B cell (primary cell): ENCODE measurements around the gene CPNE4. TPM values are rescaled to one million over a fixed set of nuclear protein-coding genes. Genes with fewer than 3 reads are reported as not detected.

ENCODE experiments used
- ATAC-seq: fragments of 200-7000 bp; cut with Tn5 transposase; one replicate; pipeline ENCODE4 v1.10.0; 2021; ENCODE audit warnings: low read depth, mild to moderate bottlenecking, moderate number of reproducible peaks, moderate library complexity
- CTCF ChIA-PET: fragments of 350-600 bp; sonication (Branson Sonifier 250); formaldehyde crosslinking; loops from one replicate; lab custom pipeline; 2021; ENCODE audit warnings: antibody characterized with exemption, inconsistent platforms; lab: Charles Lee
- POLR2A ChIA-PET: fragments of 350-600 bp; sonication (Branson Sonifier 250); formaldehyde crosslinking; loops from one replicate; lab custom pipeline; 2021; ENCODE audit warnings: antibody characterized with exemption; lab: Charles Lee
- DNase-seq: peaks from one replicate; pipeline ENCODE4 v3.0.0; 2013
- H2AFZ ChIP-seq: 2 replicates; pipeline ENCODE4 v1.6.1; 2012; ENCODE audit warnings: mild to moderate bottlenecking, low read depth, low read length; ENCODE audit not compliant: insufficient read depth, poor library complexity, severe bottlenecking
- H3K27ac ChIP-seq, 2 donors: 1 replicate in 1 of 2; 2 replicates in 1 of 2; pipeline ENCODE4 v1.5.1; 2012 to 2013; ENCODE audit warnings: low read length in 2 of 2, mild to moderate bottlenecking in 2 of 2, moderate library complexity in 1 of 2
- H3K27me3 ChIP-seq, 4 experiments: fragments of 200-600 bp in 1 of 4; sonication (generic) in 1 of 4; replicated peaks in 1 of 4; 1 replicate in 2 of 4; 2 replicates in 2 of 4; pipeline versions ENCODE4 v1.6.1 to v1.7.0; 2013 to 2016; ENCODE audit warnings: low read length in 3 of 4, mild to moderate bottlenecking in 2 of 4, mixed read lengths in 1 of 4, moderate library complexity in 1 of 4; ENCODE audit not compliant: insufficient read depth in 4 of 4, control insufficient read depth in 3 of 4; ENCODE audit errors: control extremely low read depth in 1 of 4
- H3K36me3 ChIP-seq, 2 experiments: replicated peaks in 1 of 2; 1 replicate in 1 of 2; 2 replicates in 1 of 2; pipeline versions ENCODE4 v1.6.1 to v1.7.1; 2013; ENCODE audit warnings: low read length in 1 of 2; ENCODE audit not compliant: insufficient read depth in 2 of 2, control insufficient read depth in 1 of 2; ENCODE audit errors: control extremely low read depth in 1 of 2, extremely low read depth in 1 of 2
- H3K4me1 ChIP-seq, 2 donors: fragments of 200-600 bp in 1 of 2; sonication (generic) in 1 of 2; 1 replicate in 1 of 2; 2 replicates in 1 of 2; pipeline versions ENCODE4 v1.5.1 to v1.6.1; 2013 to 2017; ENCODE audit warnings: low read length in 2 of 2; ENCODE audit not compliant: control insufficient read depth in 2 of 2, insufficient read depth in 2 of 2
- H3K4me2 ChIP-seq: replicated peaks from 2 replicates; pipeline ENCODE3; 2012; ENCODE audit warnings: mild to moderate bottlenecking, low read depth, low read length; ENCODE audit not compliant: poor library complexity, severe bottlenecking
- H3K4me3 ChIP-seq, 5 experiments: fragments of 200-600 bp in 1 of 5; sonication (generic) in 1 of 5; 1 replicate in 3 of 5; 2 replicates in 2 of 5; pipeline versions ENCODE4 v1.5.1 to v1.7.0; 2011 to 2016; ENCODE audit warnings: low read length in 4 of 5, mild to moderate bottlenecking in 4 of 5, low read depth in 2 of 5, control low read depth in 1 of 5, moderate library complexity in 1 of 5; ENCODE audit not compliant: insufficient read depth in 1 of 5; ENCODE audit errors: control extremely low read depth in 1 of 5, extremely low read depth in 1 of 5
- H3K79me2 ChIP-seq: fragments of 200-600 bp; sonication (generic); one replicate; pipeline ENCODE4 v1.6.0; 2016; ENCODE audit warnings: low read length; ENCODE audit not compliant: control insufficient read depth, insufficient read depth
- H3K9ac ChIP-seq: fragments of 200-600 bp; sonication (generic); 2 replicates; pipeline ENCODE4 v1.6.1; 2017; ENCODE audit warnings: mild to moderate bottlenecking, low read length, moderate library complexity
- H3K9me3 ChIP-seq, 3 donors: one replicate each; pipeline versions ENCODE4 v1.6.1 to v1.7.1; 2013; ENCODE audit warnings: low read length in 2 of 3; ENCODE audit not compliant: control insufficient read depth in 2 of 3, insufficient read depth in 1 of 3; ENCODE audit errors: control extremely low read depth in 1 of 3
- H4K20me1 ChIP-seq: 2 replicates; pipeline ENCODE4 v1.6.0; 2012; ENCODE audit warnings: mild to moderate bottlenecking, low read length; ENCODE audit not compliant: insufficient read depth, control insufficient read depth, poor library complexity, severe bottlenecking
- H3K27ac Mint-ChIP-seq: one replicate; pipeline ENCODE4 v1.8.0; 2021; ENCODE audit warnings: mixed read lengths
- H3K27me3 Mint-ChIP-seq: one replicate; pipeline ENCODE4 v1.8.0; 2021; ENCODE audit warnings: mixed read lengths
- H3K4me1 Mint-ChIP-seq: one replicate; pipeline ENCODE4 v1.8.0; 2021; ENCODE audit warnings: mixed read lengths
- H3K4me3 Mint-ChIP-seq: one replicate; pipeline ENCODE4 v1.8.0; 2021; ENCODE audit warnings: mixed read lengths
- H3K9me3 Mint-ChIP-seq: one replicate; pipeline ENCODE4 v1.8.0; 2022; ENCODE audit warnings: mixed read lengths; ENCODE audit not compliant: insufficient read depth
- CTCF ChIP-seq: fragments of 200-600 bp; IDR thresholded peaks from one replicate; pipeline ENCODE4 v1.8.0; 2022; ENCODE audit warnings: antibody characterized with exemption, mild to moderate bottlenecking
- EZH2 ChIP-seq: IDR thresholded peaks from 2 replicates; pipeline ENCODE4 v1.6.1; 2012; ENCODE audit warnings: borderline replicate concordance, low read depth, mild to moderate bottlenecking, moderate library complexity, low read length; ENCODE audit not compliant: insufficient read depth, poor library complexity, severe bottlenecking
- WGBS: methylation state at CpG from one replicate; pipeline ENCODE4 v1.1.5; 2013; ENCODE audit warnings: missing lambda C conversion rate; ENCODE audit not compliant: insufficient coverage; 5-methylcytosine and 5-hydroxymethylcytosine counted together
- intact Hi-C: fragments of 100-400 bp; cut with micrococcal nuclease; formaldehyde crosslinking; loops from one replicate; pipeline ENCODE4 v1.10.0; 2022
- polyA plus RNA-seq: library from polyadenylated mRNA; depleted of rRNA; stranded (reverse); fragments of >200 nt; gene quantifications from 2 replicates; pipeline ENCODE4 v1.2.3, GENCODE V29; 2012
- total RNA-seq, 2 donors: library from RNA; stranded (reverse); fragments of 120-200 nt in 1 of 2; gene quantifications; 1 replicate in 1 of 2; 2 replicates in 1 of 2; pipeline versions ENCODE4 v1.2.3 to v1.2.4, GENCODE V29; 2013 to 2022

The CPNE4 gene
- total and polyA plus RNA-seq, 2 donors (not counting 1 experiment from before 2014, with no cell fraction given), result not detected

GRCh38 chr3:131716943-131717342, 317.9 kb downstream of the CPNE4 start:
- Histone ChIP-seq H2AFZ (no peak overlapping the region), H3K79me2 (no peaks in the 10 kb centered on the region), H3K4me3 (no peak overlapping the region), H3K36me3 (no peaks in the 10 kb centered on the region), H3K9me3 (no peaks in the 10 kb centered on the region), H3K27me3 (no peaks in the 10 kb centered on the region), H3K27ac (no peak overlapping the region), H4K20me1 (no peaks in the 10 kb centered on the region), H3K9ac (no peak overlapping the region), H3K4me1 (no peaks in the 10 kb centered on the region), H3K4me2 (no peak overlapping the region)
- intact Hi-C loops, result no loop called here
- POLR2A ChIA-PET, result no interaction called here
- Mint-ChIP-seq H3K27ac (no peak overlapping the region), H3K4me3 (no peak overlapping the region), H3K27me3 (no peaks in the 10 kb centered on the region), H3K9me3 (no peaks in the 10 kb centered on the region), H3K4me1 (no peaks in the 10 kb centered on the region)
- CTCF ChIA-PET, result no interaction called here
- no peak for ATAC-seq
- WGBS, result no CpG with 5 or more reads among the region's 4 CpGs
- no peak for TF ChIP-seq CTCF
- no peak for TF ChIP-seq EZH2
- DNase-seq, result no peak

- Histone ChIP-seq H3K4me3 (no peak overlapping the region), H3K4me1 (no peaks in the 10 kb centered on the region), H4K20me1 (no peaks in the 10 kb centered on the region), H3K4me2 (no peak overlapping the region), H3K79me2 (no peaks in the 10 kb centered on the region), H3K9me3 (no peaks in the 10 kb centered on the region), H3K36me3 (no peaks in the 10 kb centered on the region), H3K27ac (no peak overlapping the region), H3K9ac (no peak overlapping the region), H3K27me3 (no peaks in the 10 kb centered on the region), H2AFZ (no peak overlapping the region)
- H3K27ac Mint-ChIP-seq, result no peak overlapping the region
- POLR2A ChIA-PET, result no interaction called here
- no peak for DNase-seq
- TF ChIP-seq CTCF (no peak), EZH2 (no peak)
- ATAC-seq, result no peak
- no peaks in the 10 kb centered on the region for H3K9me3 Mint-ChIP-seq
- CTCF ChIA-PET, result no interaction called here
- H3K4me1 Mint-ChIP-seq, result no peaks in the 10 kb centered on the region
- no CpG with 5 or more reads among the region's 1 CpG for WGBS
- no peaks in the 10 kb centered on the region for H3K27me3 Mint-ChIP-seq
- no peak overlapping the region for H3K4me3 Mint-ChIP-seq
- intact Hi-C loops, result no loop called here
Measured at GRCh38 chr3:131716007-131716406, 318.8 kb downstream of the CPNE4 start.
